ENCODE data around the gene FEM1C.

GRCh38 chr5:115477581-115477980 is 67.0 kb downstream of the FEM1C start:
- TF ChIP-seq POLR2AphosphoS5 (IDR thresholded peaks at IDR 0.05) (no peak), EP300 (IDR thresholded peaks at IDR 0.05) (no peak)
- TF ChIP-seq, protein P1, sequence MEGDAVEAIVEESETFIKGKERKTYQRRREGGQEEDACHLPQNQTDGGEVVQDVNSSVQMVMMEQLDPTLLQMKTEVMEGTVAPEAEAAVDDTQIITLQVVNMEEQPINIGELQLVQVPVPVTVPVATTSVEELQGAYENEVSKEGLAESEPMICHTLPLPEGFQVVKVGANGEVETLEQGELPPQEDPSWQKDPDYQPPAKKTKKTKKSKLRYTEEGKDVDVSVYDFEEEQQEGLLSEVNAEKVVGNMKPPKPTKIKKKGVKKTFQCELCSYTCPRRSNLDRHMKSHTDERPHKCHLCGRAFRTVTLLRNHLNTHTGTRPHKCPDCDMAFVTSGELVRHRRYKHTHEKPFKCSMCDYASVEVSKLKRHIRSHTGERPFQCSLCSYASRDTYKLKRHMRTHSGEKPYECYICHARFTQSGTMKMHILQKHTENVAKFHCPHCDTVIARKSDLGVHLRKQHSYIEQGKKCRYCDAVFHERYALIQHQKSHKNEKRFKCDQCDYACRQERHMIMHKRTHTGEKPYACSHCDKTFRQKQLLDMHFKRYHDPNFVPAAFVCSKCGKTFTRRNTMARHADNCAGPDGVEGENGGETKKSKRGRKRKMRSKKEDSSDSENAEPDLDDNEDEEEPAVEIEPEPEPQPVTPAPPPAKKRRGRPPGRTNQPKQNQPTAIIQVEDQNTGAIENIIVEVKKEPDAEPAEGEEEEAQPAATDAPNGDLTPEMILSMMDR (IDR thresholded peaks at IDR 0.05), result no peak
